ENCODE measurements around the gene CRYAA.
"Not testable (repeated sequence)": the region's sequence is repeated elsewhere in the genome, so short reads cannot be mapped to it uniquely, and the experiment has no call there.

The CRYAA gene

DNA sequence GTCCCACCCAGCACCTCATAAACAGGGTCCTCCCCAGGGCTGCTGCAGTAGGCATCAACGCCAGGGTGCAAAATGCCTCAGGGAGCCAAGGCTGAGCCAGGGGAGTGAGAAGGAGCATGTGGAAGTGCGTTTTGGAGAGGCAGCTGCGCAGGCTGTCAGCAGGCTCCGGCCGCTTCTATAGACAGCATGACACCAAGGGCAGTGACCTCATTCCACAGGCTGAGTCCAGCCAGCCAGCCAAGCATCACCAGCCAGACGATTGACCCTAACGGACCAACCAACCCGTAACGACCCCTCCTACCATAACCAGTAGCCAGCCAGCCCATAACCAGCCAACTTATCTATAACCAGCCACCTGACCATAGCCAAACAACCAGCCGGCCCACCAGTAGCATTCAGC lies 1.1 kb downstream of the CRYAA start:
- H2AFZ ChIP-seq (ENCODE audit: low read depth, low read length); ATAC-seq (ENCODE audit: insufficient read depth, low read depth); H3K9ac ChIP-seq (ENCODE audit: low read depth, low read length); H3K36me3 ChIP-seq (ENCODE audit: insufficient read depth, low read length); H4K20me1 ChIP-seq (ENCODE audit: insufficient read depth, low read length); H3K4me1 ChIP-seq (ENCODE audit: insufficient read depth, low read length); H3K4me2 ChIP-seq (ENCODE audit: insufficient read depth, low read length); H3K27me3 ChIP-seq (ENCODE audit: insufficient read depth, low read length, poor library complexity); H3K79me2 ChIP-seq (ENCODE audit: insufficient read depth, low read length); H3K4me3 ChIP-seq (ENCODE audit: low read depth in 1 of 2, low read length in 2 of 2); DNase-seq; H3K9me3 ChIP-seq (ENCODE audit: insufficient read depth, low read length, severe bottlenecking); H3K27ac ChIP-seq (ENCODE audit: low read length): not testable (repeated sequence)

DNA sequence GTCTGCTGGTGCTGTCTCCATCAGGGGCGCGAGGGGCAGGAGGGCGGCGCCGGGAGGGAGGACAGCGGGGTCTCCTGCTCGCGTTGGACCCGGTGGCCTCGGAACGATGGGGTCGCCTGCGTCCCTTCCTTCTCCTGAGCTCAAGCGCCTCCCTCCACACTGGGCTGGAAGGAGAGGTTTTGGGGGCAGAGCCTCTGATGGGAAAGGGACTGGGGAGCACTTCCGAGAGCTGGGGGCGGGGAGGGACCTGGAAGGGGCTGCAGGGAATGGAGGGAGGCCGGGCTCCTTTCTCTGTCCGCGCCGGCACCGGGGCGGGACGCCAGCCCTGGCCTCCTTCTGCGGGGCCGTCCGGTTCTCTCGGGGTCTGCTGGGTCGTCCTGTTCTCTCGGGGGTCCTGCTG lies 4.0 kb downstream of the CRYAA start:
- not testable (repeated sequence) for H4K20me1 ChIP-seq (ENCODE audit: insufficient read depth, low read length); DNase-seq; H3K36me3 ChIP-seq (ENCODE audit: insufficient read depth, low read length); H3K4me1 ChIP-seq (ENCODE audit: insufficient read depth, low read length); H3K4me3 ChIP-seq (ENCODE audit: low read depth in 1 of 2, low read length in 2 of 2); H3K9ac ChIP-seq (ENCODE audit: low read depth, low read length); H3K27ac ChIP-seq (ENCODE audit: low read length); H2AFZ ChIP-seq (ENCODE audit: low read depth, low read length); H3K9me3 ChIP-seq (ENCODE audit: insufficient read depth, low read length, severe bottlenecking); ATAC-seq (ENCODE audit: insufficient read depth, low read depth); H3K27me3 ChIP-seq (ENCODE audit: insufficient read depth, low read length, poor library complexity); H3K79me2 ChIP-seq (ENCODE audit: insufficient read depth, low read length); H3K4me2 ChIP-seq (ENCODE audit: insufficient read depth, low read length)

DNA sequence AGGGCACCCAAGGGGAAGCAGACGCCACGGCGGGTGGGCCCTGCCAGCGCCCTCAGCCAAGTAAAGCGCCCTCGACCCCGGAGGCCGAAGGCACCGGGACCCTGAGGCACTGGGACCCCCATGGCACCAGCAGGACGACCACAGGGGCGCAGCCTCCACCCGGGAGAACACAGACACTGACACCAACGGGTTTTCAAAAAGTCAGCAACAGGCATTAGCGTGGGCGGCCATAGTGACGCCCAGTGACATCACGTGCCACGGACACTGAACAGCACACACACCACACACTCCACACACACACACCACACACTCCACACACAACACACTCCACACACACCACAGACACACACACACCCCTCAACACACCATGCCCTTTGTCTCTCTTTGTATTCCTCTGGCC lies 4.6 kb downstream of the CRYAA start:
- H3K79me2 ChIP-seq (ENCODE audit: insufficient read depth, low read length); H3K4me1 ChIP-seq (ENCODE audit: insufficient read depth, low read length); H2AFZ ChIP-seq (ENCODE audit: low read depth, low read length); H3K36me3 ChIP-seq (ENCODE audit: insufficient read depth, low read length); H3K9ac ChIP-seq (ENCODE audit: low read depth, low read length); H3K27ac ChIP-seq (ENCODE audit: low read length); H3K27me3 ChIP-seq (ENCODE audit: insufficient read depth, low read length, poor library complexity); H3K4me2 ChIP-seq (ENCODE audit: insufficient read depth, low read length); DNase-seq; H4K20me1 ChIP-seq (ENCODE audit: insufficient read depth, low read length); ATAC-seq (ENCODE audit: insufficient read depth, low read depth); H3K4me3 ChIP-seq (ENCODE audit: low read depth in 1 of 2, low read length in 2 of 2); H3K9me3 ChIP-seq (ENCODE audit: insufficient read depth, low read length, severe bottlenecking): not testable (repeated sequence)

DNA sequence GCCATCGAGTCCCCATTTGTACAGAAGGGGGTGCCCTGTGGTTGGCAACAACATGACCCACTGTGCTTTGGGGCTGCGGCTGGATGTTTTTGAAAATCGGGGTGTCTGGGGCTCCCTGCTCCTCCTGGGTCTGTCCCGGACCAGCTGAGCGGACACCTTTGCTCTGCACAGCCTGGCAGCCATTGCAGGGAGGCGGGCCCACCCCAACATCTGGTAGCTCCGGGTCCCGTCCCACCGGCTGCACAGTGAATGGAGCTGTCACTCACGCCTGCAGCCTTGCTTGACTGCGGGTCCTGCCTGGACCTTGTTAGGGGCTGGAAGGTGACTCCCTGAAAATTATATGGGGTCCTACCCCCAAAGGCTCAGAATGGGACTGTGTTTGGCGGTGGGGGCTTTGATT lies 5.1 kb downstream of the CRYAA start:
- H3K27me3 ChIP-seq (ENCODE audit: insufficient read depth, low read length, poor library complexity); H3K4me2 ChIP-seq (ENCODE audit: insufficient read depth, low read length); H2AFZ ChIP-seq (ENCODE audit: low read depth, low read length); H3K9me3 ChIP-seq (ENCODE audit: insufficient read depth, low read length, severe bottlenecking); H3K9ac ChIP-seq (ENCODE audit: low read depth, low read length); H3K36me3 ChIP-seq (ENCODE audit: insufficient read depth, low read length); H4K20me1 ChIP-seq (ENCODE audit: insufficient read depth, low read length); H3K4me1 ChIP-seq (ENCODE audit: insufficient read depth, low read length); DNase-seq; H3K79me2 ChIP-seq (ENCODE audit: insufficient read depth, low read length); ATAC-seq (ENCODE audit: insufficient read depth, low read depth); H3K4me3 ChIP-seq (ENCODE audit: low read depth in 1 of 2, low read length in 2 of 2); H3K27ac ChIP-seq (ENCODE audit: low read length): not testable (repeated sequence)

DNA sequence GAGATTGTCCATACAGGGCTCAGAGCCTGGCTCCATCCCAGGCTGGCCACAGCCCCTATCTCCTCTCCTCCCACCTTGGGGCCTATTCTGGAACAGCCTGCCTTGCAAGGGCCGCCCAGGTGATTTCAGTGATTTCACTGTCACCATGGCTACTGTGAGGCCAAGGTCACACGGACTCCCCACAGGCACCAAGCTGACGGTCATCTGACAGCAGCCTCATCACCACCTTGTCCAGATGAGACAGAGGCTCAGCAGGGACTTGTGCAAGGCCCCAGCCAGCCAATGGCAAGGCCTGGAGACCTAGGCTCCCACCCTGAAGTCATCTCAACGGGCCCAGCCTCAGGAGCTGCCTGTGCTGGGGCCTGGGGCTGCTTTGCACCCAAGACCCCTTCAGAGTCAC lies 6.2 kb downstream of the CRYAA start:
- not testable (repeated sequence) for ATAC-seq (ENCODE audit: insufficient read depth, low read depth); H4K20me1 ChIP-seq (ENCODE audit: insufficient read depth, low read length)

DNA sequence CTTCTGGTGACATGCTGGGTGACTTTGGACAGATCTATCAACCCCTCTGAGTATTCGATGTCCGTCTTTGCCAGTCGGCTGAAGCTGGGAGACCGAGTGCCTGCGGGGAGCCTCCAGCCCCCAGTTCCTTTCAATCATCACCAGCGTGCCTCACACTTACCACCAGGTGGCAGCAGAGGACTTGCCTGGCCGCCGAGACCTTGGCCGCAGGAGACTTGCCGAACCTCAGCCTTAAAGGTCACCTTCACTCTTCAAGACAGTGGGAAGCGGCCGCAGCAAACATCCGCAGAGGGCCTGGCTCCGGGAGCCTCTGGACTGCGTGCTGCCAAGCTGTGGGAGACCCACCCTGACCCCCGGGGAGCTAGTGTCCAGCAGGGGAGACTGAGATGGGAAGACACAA lies 7.8 kb downstream of the CRYAA start:
- not testable (repeated sequence) for H3K9me3 ChIP-seq (ENCODE audit: insufficient read depth, low read length, severe bottlenecking); H2AFZ ChIP-seq (ENCODE audit: low read depth, low read length); H3K36me3 ChIP-seq (ENCODE audit: insufficient read depth, low read length); H3K4me3 ChIP-seq (ENCODE audit: low read depth in 1 of 2, low read length in 2 of 2); H3K9ac ChIP-seq (ENCODE audit: low read depth, low read length); H3K79me2 ChIP-seq (ENCODE audit: insufficient read depth, low read length); H3K4me1 ChIP-seq (ENCODE audit: insufficient read depth, low read length); H3K27ac ChIP-seq (ENCODE audit: low read length); H3K4me2 ChIP-seq (ENCODE audit: insufficient read depth, low read length); H3K27me3 ChIP-seq (ENCODE audit: insufficient read depth, low read length, poor library complexity); DNase-seq; H4K20me1 ChIP-seq (ENCODE audit: insufficient read depth, low read length)
- peak; percentile 62 for ATAC-seq (ENCODE audit: insufficient read depth, low read depth)

More for the DNA sequence above, 6.2 kb downstream of the CRYAA start:
- not testable (repeated sequence) for H3K9ac ChIP-seq (ENCODE audit: low read depth, low read length); H3K79me2 ChIP-seq (ENCODE audit: insufficient read depth, low read length); H2AFZ ChIP-seq (ENCODE audit: low read depth, low read length); H3K27ac ChIP-seq (ENCODE audit: low read length); H3K4me2 ChIP-seq (ENCODE audit: insufficient read depth, low read length); H3K27me3 ChIP-seq (ENCODE audit: insufficient read depth, low read length, poor library complexity); H3K4me1 ChIP-seq (ENCODE audit: insufficient read depth, low read length); H3K4me3 ChIP-seq (ENCODE audit: low read depth in 1 of 2, low read length in 2 of 2); H3K36me3 ChIP-seq (ENCODE audit: insufficient read depth, low read length); DNase-seq; H3K9me3 ChIP-seq (ENCODE audit: insufficient read depth, low read length, severe bottlenecking)

DNA sequence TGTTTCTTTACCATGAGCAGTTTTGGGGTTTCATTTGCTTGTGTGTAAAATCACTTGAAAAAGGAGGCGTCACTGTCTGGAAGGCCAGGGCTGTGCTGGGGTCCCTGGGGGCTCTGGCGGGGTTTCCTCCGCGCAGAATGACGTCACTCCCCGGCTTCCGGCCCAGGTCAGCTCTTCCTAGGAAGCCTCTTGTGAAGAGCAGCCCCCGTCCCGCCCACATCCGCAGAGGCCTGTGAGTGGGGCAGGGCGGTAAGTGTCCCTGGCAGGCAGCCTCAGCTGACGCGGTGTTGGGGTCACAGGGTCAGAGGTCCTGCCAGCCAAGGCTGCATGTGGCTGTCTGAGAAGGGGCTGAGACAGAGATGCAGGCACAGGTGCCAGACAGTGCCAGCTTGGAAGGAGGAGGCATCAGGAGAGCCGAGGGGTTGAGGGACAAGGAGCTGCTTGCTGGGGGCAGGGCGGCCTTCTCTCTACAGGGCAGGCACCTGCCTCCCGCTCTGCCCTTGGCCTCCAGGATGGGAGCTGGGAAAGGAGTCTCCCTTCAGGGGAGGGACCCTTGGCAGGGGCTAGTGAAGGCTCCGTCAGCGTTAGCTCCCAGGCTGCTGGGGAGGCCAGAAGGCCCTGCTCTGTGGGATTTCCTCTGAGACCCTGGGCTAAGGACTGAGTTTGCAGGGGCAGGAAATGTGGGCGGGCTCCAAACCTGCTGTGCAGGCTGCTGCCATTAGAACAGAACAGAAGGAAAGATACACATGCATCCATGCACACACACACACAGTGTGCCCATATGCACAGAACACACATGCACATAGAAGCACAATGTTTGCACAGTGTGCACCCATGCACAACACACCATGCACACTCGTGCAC lies 8.5 kb downstream of the CRYAA start:
- not testable (repeated sequence) for H3K9me3 ChIP-seq (ENCODE audit: insufficient read depth, low read length, severe bottlenecking); H3K36me3 ChIP-seq (ENCODE audit: insufficient read depth, low read length); H3K9ac ChIP-seq (ENCODE audit: low read depth, low read length); H3K27ac ChIP-seq (ENCODE audit: low read length); H3K4me3 ChIP-seq (ENCODE audit: low read depth in 1 of 2, low read length in 2 of 2); H3K27me3 ChIP-seq (ENCODE audit: insufficient read depth, low read length, poor library complexity); DNase-seq; H3K4me2 ChIP-seq (ENCODE audit: insufficient read depth, low read length); H3K79me2 ChIP-seq (ENCODE audit: insufficient read depth, low read length); H4K20me1 ChIP-seq (ENCODE audit: insufficient read depth, low read length); H2AFZ ChIP-seq (ENCODE audit: low read depth, low read length); H3K4me1 ChIP-seq (ENCODE audit: insufficient read depth, low read length)
- peak; percentile 90 for ATAC-seq (ENCODE audit: insufficient read depth, low read depth)

DNA sequence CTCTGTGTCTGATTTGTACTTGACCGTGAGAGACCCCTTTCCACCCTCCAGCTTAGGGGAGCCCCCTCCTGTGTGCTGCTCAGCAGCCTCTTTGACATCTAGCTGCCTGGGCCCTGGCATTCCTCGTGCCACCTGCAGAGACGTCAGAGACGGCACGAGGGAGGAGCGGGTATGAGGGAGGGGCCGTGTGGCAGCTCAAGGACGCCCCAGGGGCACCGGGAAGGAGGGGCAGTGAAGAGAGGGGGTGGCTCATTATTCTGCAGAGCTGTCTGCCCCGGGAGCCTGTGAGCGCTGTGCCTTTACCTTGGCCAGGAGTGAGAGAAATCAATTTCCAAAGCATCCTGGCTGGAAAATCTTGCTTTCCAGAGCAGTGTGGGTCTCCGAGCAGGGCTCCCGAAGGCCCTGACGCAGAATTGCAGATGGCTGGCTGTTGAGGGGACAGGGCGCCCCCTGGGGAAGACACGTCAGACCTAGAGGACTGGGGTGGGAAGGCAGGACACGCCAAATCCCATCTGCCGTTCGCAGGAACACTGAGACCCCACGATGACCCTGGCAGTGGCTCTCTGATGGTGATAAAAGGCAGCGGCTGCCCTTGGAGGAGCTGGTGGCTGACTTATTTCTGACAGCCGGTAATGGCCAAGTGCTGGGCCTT lies 9.5 kb downstream of the CRYAA start:
- H3K27me3 ChIP-seq (ENCODE audit: insufficient read depth, low read length, poor library complexity); H4K20me1 ChIP-seq (ENCODE audit: insufficient read depth, low read length); H2AFZ ChIP-seq (ENCODE audit: low read depth, low read length); ATAC-seq (ENCODE audit: insufficient read depth, low read depth); H3K79me2 ChIP-seq (ENCODE audit: insufficient read depth, low read length); H3K9me3 ChIP-seq (ENCODE audit: insufficient read depth, low read length, severe bottlenecking); DNase-seq; H3K4me3 ChIP-seq (ENCODE audit: low read depth in 1 of 2, low read length in 2 of 2); H3K4me2 ChIP-seq (ENCODE audit: insufficient read depth, low read length); H3K36me3 ChIP-seq (ENCODE audit: insufficient read depth, low read length); H3K27ac ChIP-seq (ENCODE audit: low read length); H3K4me1 ChIP-seq (ENCODE audit: insufficient read depth, low read length); H3K9ac ChIP-seq (ENCODE audit: low read depth, low read length): not testable (repeated sequence)
